Neuronal stem cell (in vitro differentiated cells): ENCODE results near the gene KRTAP10-7.
A peak's percentile ranks its signal among the peaks of the same experiment; 100 is the strongest.

ENCODE experiments used
- DNase-seq: peaks from one replicate; pipeline ENCODE4 v3.0.0-alpha.2; 2013; ENCODE audit warnings: low spot score
- H2AFZ ChIP-seq: one replicate; pipeline ENCODE4 v1.6.1; 2013; ENCODE audit warnings: mild to moderate bottlenecking, low read length, inconsistent platforms
- H2AK5ac ChIP-seq: 2 replicates; pipeline ENCODE4 v1.6.1; 2013; ENCODE audit warnings: low read depth, mild to moderate bottlenecking, inconsistent platforms, low read length, moderate library complexity, mixed read lengths
- H2BK120ac ChIP-seq: 2 replicates; pipeline ENCODE4 v1.6.1; 2013; ENCODE audit warnings: low read depth, mild to moderate bottlenecking, inconsistent platforms, low read length, moderate library complexity, mixed read lengths
- H2BK12ac ChIP-seq: one replicate; pipeline ENCODE4 v1.6.1; 2013; ENCODE audit warnings: low read length, inconsistent platforms
- H2BK15ac ChIP-seq: 2 replicates; pipeline ENCODE4 v1.6.1; 2013; ENCODE audit warnings: mild to moderate bottlenecking, low read length, inconsistent platforms, mixed read lengths
- H2BK5ac ChIP-seq: one replicate; pipeline ENCODE4 v1.6.1; 2013; ENCODE audit warnings: inconsistent platforms, mild to moderate bottlenecking, low read length, moderate library complexity
- H3K14ac ChIP-seq: one replicate; pipeline ENCODE4 v1.6.1; 2013; ENCODE audit warnings: low read length, inconsistent platforms
- H3K18ac ChIP-seq: 2 replicates; pipeline ENCODE4 v1.6.1; 2013; ENCODE audit warnings: low read length, inconsistent platforms
- H3K23ac ChIP-seq: 2 replicates; pipeline ENCODE4 v1.6.1; 2013; ENCODE audit warnings: low read depth, mild to moderate bottlenecking, mixed read lengths, low read length, inconsistent platforms; ENCODE audit not compliant: poor library complexity
- H3K27ac ChIP-seq: replicated peaks from 3 replicates; pipeline ENCODE4 v1.5.1; 2013; ENCODE audit warnings: low read length, inconsistent platforms
- H3K27me3 ChIP-seq, 3 experiments: 2 replicates each; pipeline ENCODE4 v1.6.1; 2013; ENCODE audit warnings: low read length in 3 of 3, mild to moderate bottlenecking in 2 of 3, inconsistent platforms in 1 of 3, low read depth in 1 of 3, mixed read lengths in 1 of 3, moderate library complexity in 1 of 3; ENCODE audit not compliant: control insufficient read depth in 3 of 3, insufficient read depth in 3 of 3
- H3K36me3 ChIP-seq, 2 donors: replicated peaks in 1 of 2; 2 replicates each; pipeline ENCODE4 v1.6.1; 2013; ENCODE audit warnings: low read length in 2 of 2; ENCODE audit not compliant: control insufficient read depth in 2 of 2, insufficient read depth in 2 of 2
- H3K4ac ChIP-seq: 2 replicates; pipeline ENCODE4 v1.6.1; 2013; ENCODE audit warnings: inconsistent platforms, mild to moderate bottlenecking, low read length, moderate library complexity
- H3K4me1 ChIP-seq, 2 donors: 1 replicate in 1 of 2; 2 replicates in 1 of 2; pipeline ENCODE4 v1.6.1; 2013; ENCODE audit warnings: low read length in 2 of 2, low read depth in 1 of 2; ENCODE audit not compliant: control insufficient read depth in 2 of 2, insufficient read depth in 1 of 2
- H3K4me2 ChIP-seq: one replicate; pipeline ENCODE4 v1.6.1; 2013; ENCODE audit warnings: mild to moderate bottlenecking, low read length, inconsistent platforms; ENCODE audit not compliant: insufficient read depth, poor library complexity, severe bottlenecking
- H3K4me3 ChIP-seq, 2 donors: 2 replicates each; pipeline ENCODE4 v1.5.1; 2013; ENCODE audit warnings: low read length in 2 of 2, mild to moderate bottlenecking in 2 of 2, inconsistent platforms in 1 of 2, moderate library complexity in 1 of 2
- H3K79me1 ChIP-seq: one replicate; pipeline ENCODE4 v1.6.1; 2013; ENCODE audit warnings: low read depth, mild to moderate bottlenecking, inconsistent platforms, low read length, moderate library complexity
- H3K9ac ChIP-seq: one replicate; pipeline ENCODE4 v1.6.1; 2013; ENCODE audit warnings: mild to moderate bottlenecking, low read depth, low read length, inconsistent platforms; ENCODE audit not compliant: poor library complexity
- H3K9me3 ChIP-seq, 2 donors: replicated peaks in 1 of 2; 2 replicates each; pipeline versions ENCODE3 to v1.6.1; 2013; ENCODE audit warnings: low read length in 2 of 2, mild to moderate bottlenecking in 2 of 2, inconsistent platforms in 1 of 2, low read depth in 1 of 2, mixed read lengths in 1 of 2, moderate library complexity in 1 of 2; ENCODE audit not compliant: control insufficient read depth in 2 of 2, insufficient read depth in 1 of 2
- H4K8ac ChIP-seq: one replicate; pipeline ENCODE4 v1.6.1; 2013; ENCODE audit warnings: low read depth, mild to moderate bottlenecking, inconsistent platforms, low read length, moderate library complexity
- H4K91ac ChIP-seq: one replicate; pipeline ENCODE4 v1.6.1; 2013; ENCODE audit warnings: low read length, low read depth, mild to moderate bottlenecking, inconsistent platforms; ENCODE audit not compliant: poor library complexity
- WGBS, 2 donors: extraction: QIAGEN DNeasy Blood & Tissue Kit; methylation state at CpG; one replicate each; pipeline ENCODE4 v1.1.7; 2013; ENCODE audit warnings: missing lambda C conversion rate in 2 of 2, mixed read lengths in 1 of 2; ENCODE audit not compliant: insufficient read length in 2 of 2, insufficient replicate concordance in 1 of 2; ENCODE audit errors: extremely low coverage in 2 of 2; 5-methylcytosine and 5-hydroxymethylcytosine counted together

Gene KRTAP10-7

DNA sequence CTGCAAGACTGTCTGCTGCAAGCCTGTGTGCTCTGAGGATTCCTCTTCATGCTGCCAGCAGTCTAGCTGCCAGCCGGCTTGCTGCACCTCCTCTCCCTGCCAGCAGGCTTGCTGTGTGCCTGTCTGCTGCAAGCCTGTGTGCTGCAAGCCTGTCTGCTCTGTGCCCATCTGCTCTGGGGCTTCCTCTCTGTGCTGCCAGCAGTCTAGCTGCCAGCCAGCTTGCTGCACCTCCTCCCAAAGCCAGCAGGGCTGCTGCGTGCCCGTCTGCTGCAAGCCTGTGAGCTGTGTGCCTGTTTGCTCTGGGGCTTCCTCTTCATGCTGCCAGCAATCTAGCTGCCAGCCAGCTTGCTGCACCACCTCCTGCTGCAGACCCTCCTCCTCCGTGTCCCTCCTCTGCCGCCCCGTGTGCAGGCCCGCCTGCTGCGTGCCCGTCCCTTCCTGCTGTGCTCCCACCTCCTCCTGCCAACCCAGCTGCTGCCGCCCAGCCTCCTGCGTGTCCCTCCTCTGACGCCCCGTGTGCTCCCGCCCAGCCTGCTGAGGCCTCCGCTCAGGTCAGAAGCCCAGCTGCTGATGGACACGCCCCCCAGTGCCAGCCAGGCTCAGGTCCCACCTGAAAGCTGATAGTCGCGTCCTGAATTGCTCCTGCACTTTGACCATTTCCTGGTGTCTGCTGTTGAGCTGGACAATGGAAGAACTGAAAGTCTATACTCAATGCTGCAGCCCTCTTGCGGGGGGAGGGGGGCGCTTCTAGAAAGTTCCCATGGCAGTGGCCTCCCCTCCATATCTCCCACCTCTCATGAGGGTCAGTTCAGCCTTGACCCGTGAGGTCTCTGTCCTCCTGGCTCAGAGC, 25.7 kb upstream of the KRTAP10-7 start:
- Histone ChIP-seq H3K9ac (peak overlapping the region; percentile 70), H3K4ac (no peak overlapping the region), H3K27ac (no peak overlapping the region), H3K4me3 (no peak overlapping the region), H4K8ac (no peak overlapping the region), H3K14ac (peak overlapping the region; percentile 94), H2BK15ac (no peak overlapping the region), H2BK5ac (no peak overlapping the region), H3K18ac (peak overlapping the region; percentile 59), H2BK120ac (no peak overlapping the region), H3K23ac (peak overlapping the region; percentile 80), H3K4me1 (peaks cover 0 to 5% of the 10 kb centered on the region in 2 donors), H2BK12ac (peak overlapping the region; percentile 22), H3K36me3 (no peaks in the 10 kb centered on the region), H3K27me3 (no peaks in the 10 kb centered on the region), H3K4me2 (no peak overlapping the region), H4K91ac (no peak overlapping the region), H3K9me3 (peaks cover 13% of the 10 kb centered on the region in 2 donors), H3K79me1 (no peaks in the 10 kb centered on the region), H2AK5ac (no peak overlapping the region), H2AFZ (no peak overlapping the region)
- DNase-seq: no peak
- WGBS, 2 donors: no CpG with 5 or more reads among the region's 21 CpGs

DNA sequence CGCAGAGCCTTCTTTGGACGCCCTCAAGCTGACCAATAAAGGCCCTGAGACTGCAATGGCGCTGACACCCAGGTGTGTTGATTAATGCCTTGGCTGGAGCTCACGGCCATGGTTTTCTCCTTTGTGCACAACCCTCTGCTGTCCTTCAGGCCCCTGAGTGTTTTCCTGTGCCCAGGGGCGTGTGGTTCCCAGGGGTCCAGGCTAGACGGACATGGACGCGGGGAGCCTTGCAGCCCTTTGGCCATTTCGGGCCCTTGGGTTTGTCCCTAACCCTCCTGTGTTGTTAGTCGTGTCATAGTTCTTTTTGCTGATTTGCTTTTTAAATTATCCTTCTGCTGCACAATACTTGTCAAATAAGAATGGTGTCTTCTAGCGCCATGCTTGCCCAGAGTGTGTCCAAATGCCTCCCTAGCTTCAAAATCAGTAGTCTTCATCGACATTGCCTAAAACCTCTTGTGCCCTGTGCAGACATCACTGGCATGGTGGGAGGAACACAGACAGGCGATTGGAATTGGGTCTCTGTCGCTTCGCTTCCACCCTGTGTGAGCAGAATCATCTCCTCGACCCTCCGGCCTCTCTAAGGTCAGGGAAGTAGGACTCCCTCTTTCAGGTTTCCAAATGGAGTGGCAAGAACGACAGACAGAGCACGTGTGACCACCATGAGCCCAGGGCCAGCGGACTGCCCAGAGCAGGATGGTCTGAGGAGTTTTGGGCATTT, 24.9 kb upstream of the KRTAP10-7 start:
- no peak overlapping the region for H4K8ac ChIP-seq
- H3K18ac ChIP-seq: peak overlapping the region; percentile 32
- no peak overlapping the region for H2BK120ac ChIP-seq
- no peak overlapping the region for H2BK12ac ChIP-seq
- H3K4me1 ChIP-seq: peaks cover 0 to 5% of the 10 kb centered on the region in 2 donors
- WGBS, 2 donors: no CpG with 5 or more reads among the region's 20 CpGs
- H3K4me3 ChIP-seq: no peak overlapping the region
- H2AFZ ChIP-seq: no peak overlapping the region
- peak overlapping the region; percentile 52 for H3K23ac ChIP-seq
- H3K36me3 ChIP-seq: no peaks in the 10 kb centered on the region
- no peak overlapping the region for H3K9ac ChIP-seq
- H4K91ac ChIP-seq: no peak overlapping the region
- no peaks in the 10 kb centered on the region for H3K79me1 ChIP-seq
- no peak overlapping the region for H3K4me2 ChIP-seq
- H2BK15ac ChIP-seq: no peak overlapping the region
- H3K4ac ChIP-seq: no peak overlapping the region
- peak overlapping the region; percentile 18 for H2AK5ac ChIP-seq
- no peak for DNase-seq
- no peak overlapping the region for H2BK5ac ChIP-seq
- no peaks in the 10 kb centered on the region for H3K27me3 ChIP-seq
- no peak overlapping the region for H3K14ac ChIP-seq
- H3K9me3 ChIP-seq: peaks cover 13% of the 10 kb centered on the region in 2 donors
- H3K27ac ChIP-seq: no peak overlapping the region

DNA sequence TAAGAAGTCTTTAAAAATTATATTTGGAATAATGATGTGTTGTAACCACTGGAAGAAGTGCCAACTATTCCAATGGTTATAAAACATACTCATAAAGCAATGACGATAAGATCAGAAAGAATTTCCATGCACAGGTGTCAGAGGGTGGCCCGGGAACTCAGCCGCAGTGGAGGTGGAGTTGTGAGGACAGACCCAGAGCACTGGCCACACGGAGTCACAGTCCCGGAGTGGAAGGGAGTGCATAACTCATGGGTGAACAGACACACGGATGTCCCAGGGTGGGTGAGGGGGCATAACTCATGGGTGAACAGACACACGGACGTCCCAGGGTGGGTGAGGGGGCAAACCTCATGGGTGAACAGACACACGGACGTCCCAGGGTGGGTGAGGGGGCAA, 24.4 kb upstream of the KRTAP10-7 start:
- Histone ChIP-seq H4K91ac (no peak overlapping the region), H3K9ac (no peak overlapping the region), H3K27me3 (no peaks in the 10 kb centered on the region), H3K36me3 (no peaks in the 10 kb centered on the region), H3K14ac (no peak overlapping the region), H2BK15ac (no peak overlapping the region), H3K4ac (no peak overlapping the region), H2BK12ac (no peak overlapping the region), H3K4me2 (no peak overlapping the region), H3K4me1 (peaks cover 0 to 5% of the 10 kb centered on the region in 2 donors), H3K9me3 (peaks cover 13% of the 10 kb centered on the region in 2 donors), H2BK120ac (no peak overlapping the region), H2AK5ac (no peak overlapping the region), H3K23ac (no peak overlapping the region), H3K18ac (peak overlapping the region; percentile 48), H3K27ac (no peak overlapping the region), H4K8ac (no peak overlapping the region), H2AFZ (no peak overlapping the region), H2BK5ac (peak overlapping the region; percentile 75), H3K79me1 (no peaks in the 10 kb centered on the region), H3K4me3 (no peak overlapping the region)
- DNase-seq: no peak
- WGBS, 2 donors: no CpG with 5 or more reads among the region's 10 CpGs
